Thoracic aorta (tissue), 2 donors: ENCODE measurements around the gene NPHP3. TPM values are rescaled to one million over a fixed set of nuclear protein-coding genes. Genes with fewer than 3 reads are reported as not detected.

Experiments
- ATAC-seq: fragments of 150-250 bp; one replicate; pipeline ENCODE4 v1.8.0; 2017; ENCODE audit warnings: low read depth; ENCODE audit not compliant: insufficient number of reproducible peaks, low FRiP score
- DNase-seq: peaks from one replicate; pipeline ENCODE4 v3.0.0-alpha.2; 2020; ENCODE audit warnings: low spot score
- H3K27ac ChIP-seq, 2 donors: fragments of 200-600 bp; sonication (generic); 1 replicate in 1 of 2; 2 replicates in 1 of 2; pipeline ENCODE4 v1.5.1; 2016; ENCODE audit warnings: mild to moderate bottlenecking in 2 of 2, moderate library complexity in 2 of 2
- H3K27me3 ChIP-seq: fragments of 200-600 bp; sonication (generic); replicated peaks from 2 replicates; pipeline ENCODE4 v1.6.0; 2016; ENCODE audit warnings: mild to moderate bottlenecking; ENCODE audit not compliant: insufficient read depth
- H3K36me3 ChIP-seq: fragments of 200-600 bp; sonication (generic); one replicate; pipeline ENCODE4 v1.5.1; 2016
- H3K4me1 ChIP-seq, 2 donors: fragments of 200-600 bp; sonication (generic); 1 replicate in 1 of 2; 2 replicates in 1 of 2; pipeline versions ENCODE4 v1.5.1 to v1.6.0; 2016; ENCODE audit warnings: low read depth in 2 of 2, mild to moderate bottlenecking in 1 of 2; ENCODE audit not compliant: control insufficient read depth in 1 of 2
- H3K4me3 ChIP-seq: fragments of 200-600 bp; sonication (generic); 2 replicates; pipeline ENCODE4 v1.5.1; 2016; ENCODE audit warnings: mild to moderate bottlenecking
- H3K9me3 ChIP-seq: fragments of 200-600 bp; sonication (generic); 2 replicates; pipeline ENCODE4 v1.5.1; 2016
- CTCF ChIP-seq: fragments of 200-600 bp; sonication (generic); IDR thresholded peaks from one replicate; pipeline ENCODE4 v1.5.1; 2019; ENCODE audit warnings: antibody characterized with exemption
- total RNA-seq, 2 donors: library from RNA; depleted of rRNA; stranded (reverse); fragments of >200 nt; gene quantifications; one replicate each; pipeline versions ENCODE4 v1.1.0 to v1.2.3, GENCODE V29; 2016

NPHP3 gene
- total RNA-seq, 2 donors from 2014 or later, result 36.3 to 99.7 TPM

GRCh38 chr3:132709761-132710160 lies 12.4 kb downstream of the NPHP3 start:
- no peak for TF ChIP-seq CTCF
- H3K36me3 ChIP-seq, result peaks cover 35% of the 10 kb centered on the region
- no peak overlapping the region for H3K4me3 ChIP-seq
- DNase-seq (no peak), ATAC-seq (no peak)
- no peaks in the 10 kb centered on the region for H3K27me3 ChIP-seq
- no peak overlapping the region for H3K27ac ChIP-seq
- H3K4me1 ChIP-seq, result peaks cover 0 to 6% of the 10 kb centered on the region in 2 donors
- H3K9me3 ChIP-seq, result no peaks in the 10 kb centered on the region

GRCh38 chr3:132703733-132704132 lies 18.5 kb downstream of the NPHP3 start:
- ATAC-seq (no peak), DNase-seq (no peak)
- Histone ChIP-seq H3K36me3 (peaks cover 56% of the 10 kb centered on the region), H3K27me3 (no peaks in the 10 kb centered on the region), H3K27ac (no peak overlapping the region), H3K4me3 (no peak overlapping the region), H3K9me3 (no peaks in the 10 kb centered on the region), H3K4me1 (no peaks in the 10 kb centered on the region)
- TF ChIP-seq CTCF, result no peak

- H3K36me3 ChIP-seq, result peaks cover 61% of the 10 kb centered on the region
- no peak for ATAC-seq
These were observed 26.8 kb downstream of the NPHP3 start for GRCh38 chr3:132695422-132695821.

GRCh38 chr3:132694991-132695390 lies 27.2 kb downstream of the NPHP3 start:
- TF ChIP-seq CTCF, result no peak
- Histone ChIP-seq H3K36me3 (peaks cover 60% of the 10 kb centered on the region), H3K4me1 (no peaks in the 10 kb centered on the region), H3K9me3 (no peaks in the 10 kb centered on the region), H3K4me3 (no peak overlapping the region), H3K27ac (no peak overlapping the region), H3K27me3 (no peaks in the 10 kb centered on the region)
- DNase-seq (no peak), ATAC-seq (no peak)

More at GRCh38 chr3:132695422-132695821, 26.8 kb downstream of the NPHP3 start:
- no peak for DNase-seq
- Histone ChIP-seq H3K27ac (no peak overlapping the region), H3K27me3 (no peaks in the 10 kb centered on the region), H3K9me3 (no peaks in the 10 kb centered on the region), H3K4me3 (no peak overlapping the region), H3K4me1 (no peaks in the 10 kb centered on the region)
- no peak for TF ChIP-seq CTCF

GRCh38 chr3:132690040-132690439 lies 32.2 kb downstream of the NPHP3 start:
- H3K27ac ChIP-seq, result no peak overlapping the region
- peaks cover 63% of the 10 kb centered on the region for H3K36me3 ChIP-seq
- H3K4me1 ChIP-seq, result no peaks in the 10 kb centered on the region
- H3K4me3 ChIP-seq, result no peak overlapping the region
- ATAC-seq, result no peak
- TF ChIP-seq CTCF, result no peak
- H3K9me3 ChIP-seq, result no peaks in the 10 kb centered on the region
- no peaks in the 10 kb centered on the region for H3K27me3 ChIP-seq
- no peak for DNase-seq
